ENCODE data around the gene SLC24A4.

DNA sequence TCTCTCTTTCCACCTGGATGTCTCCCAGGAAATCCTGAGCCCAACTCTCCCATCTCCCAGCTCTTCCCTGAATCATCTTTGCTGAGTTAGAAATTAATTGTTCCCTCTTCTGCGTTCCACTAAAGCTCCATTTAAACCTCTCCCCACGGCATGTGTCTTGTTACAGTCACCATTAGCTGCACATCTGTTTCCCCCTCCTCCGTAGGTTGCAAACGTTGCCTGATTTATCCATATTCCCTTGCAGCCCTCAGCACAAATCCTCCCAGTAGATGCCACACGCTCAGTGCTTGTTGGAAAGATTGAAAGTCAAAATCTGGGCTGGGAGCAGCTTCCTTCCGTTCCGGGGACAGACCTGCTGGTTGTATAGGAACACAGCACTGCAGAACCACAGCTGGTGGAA, 90.4 kb downstream of the SLC24A4 start:
- TF ChIP-seq, protein P1, sequence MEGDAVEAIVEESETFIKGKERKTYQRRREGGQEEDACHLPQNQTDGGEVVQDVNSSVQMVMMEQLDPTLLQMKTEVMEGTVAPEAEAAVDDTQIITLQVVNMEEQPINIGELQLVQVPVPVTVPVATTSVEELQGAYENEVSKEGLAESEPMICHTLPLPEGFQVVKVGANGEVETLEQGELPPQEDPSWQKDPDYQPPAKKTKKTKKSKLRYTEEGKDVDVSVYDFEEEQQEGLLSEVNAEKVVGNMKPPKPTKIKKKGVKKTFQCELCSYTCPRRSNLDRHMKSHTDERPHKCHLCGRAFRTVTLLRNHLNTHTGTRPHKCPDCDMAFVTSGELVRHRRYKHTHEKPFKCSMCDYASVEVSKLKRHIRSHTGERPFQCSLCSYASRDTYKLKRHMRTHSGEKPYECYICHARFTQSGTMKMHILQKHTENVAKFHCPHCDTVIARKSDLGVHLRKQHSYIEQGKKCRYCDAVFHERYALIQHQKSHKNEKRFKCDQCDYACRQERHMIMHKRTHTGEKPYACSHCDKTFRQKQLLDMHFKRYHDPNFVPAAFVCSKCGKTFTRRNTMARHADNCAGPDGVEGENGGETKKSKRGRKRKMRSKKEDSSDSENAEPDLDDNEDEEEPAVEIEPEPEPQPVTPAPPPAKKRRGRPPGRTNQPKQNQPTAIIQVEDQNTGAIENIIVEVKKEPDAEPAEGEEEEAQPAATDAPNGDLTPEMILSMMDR (IDR thresholded peaks at IDR 0.05; ENCODE audit: poor library complexity, severe bottlenecking), result no peak
- no peak for TF ChIP-seq RAD21 (conservative IDR thresholded peaks at IDR 0.05)
- no peak for TF ChIP-seq EZH2 (IDR thresholded peaks at IDR 0.05; ENCODE audit: borderline replicate concordance, insufficient read depth, low read length, poor library complexity, severe bottlenecking)
- TF ChIP-seq, protein P2, sequence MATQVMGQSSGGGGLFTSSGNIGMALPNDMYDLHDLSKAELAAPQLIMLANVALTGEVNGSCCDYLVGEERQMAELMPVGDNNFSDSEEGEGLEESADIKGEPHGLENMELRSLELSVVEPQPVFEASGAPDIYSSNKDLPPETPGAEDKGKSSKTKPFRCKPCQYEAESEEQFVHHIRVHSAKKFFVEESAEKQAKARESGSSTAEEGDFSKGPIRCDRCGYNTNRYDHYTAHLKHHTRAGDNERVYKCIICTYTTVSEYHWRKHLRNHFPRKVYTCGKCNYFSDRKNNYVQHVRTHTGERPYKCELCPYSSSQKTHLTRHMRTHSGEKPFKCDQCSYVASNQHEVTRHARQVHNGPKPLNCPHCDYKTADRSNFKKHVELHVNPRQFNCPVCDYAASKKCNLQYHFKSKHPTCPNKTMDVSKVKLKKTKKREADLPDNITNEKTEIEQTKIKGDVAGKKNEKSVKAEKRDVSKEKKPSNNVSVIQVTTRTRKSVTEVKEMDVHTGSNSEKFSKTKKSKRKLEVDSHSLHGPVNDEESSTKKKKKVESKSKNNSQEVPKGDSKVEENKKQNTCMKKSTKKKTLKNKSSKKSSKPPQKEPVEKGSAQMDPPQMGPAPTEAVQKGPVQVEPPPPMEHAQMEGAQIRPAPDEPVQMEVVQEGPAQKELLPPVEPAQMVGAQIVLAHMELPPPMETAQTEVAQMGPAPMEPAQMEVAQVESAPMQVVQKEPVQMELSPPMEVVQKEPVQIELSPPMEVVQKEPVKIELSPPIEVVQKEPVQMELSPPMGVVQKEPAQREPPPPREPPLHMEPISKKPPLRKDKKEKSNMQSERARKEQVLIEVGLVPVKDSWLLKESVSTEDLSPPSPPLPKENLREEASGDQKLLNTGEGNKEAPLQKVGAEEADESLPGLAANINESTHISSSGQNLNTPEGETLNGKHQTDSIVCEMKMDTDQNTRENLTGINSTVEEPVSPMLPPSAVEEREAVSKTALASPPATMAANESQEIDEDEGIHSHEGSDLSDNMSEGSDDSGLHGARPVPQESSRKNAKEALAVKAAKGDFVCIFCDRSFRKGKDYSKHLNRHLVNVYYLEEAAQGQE (IDR thresholded peaks at IDR 0.05; ENCODE audit: borderline replicate concordance), result no peak

Measured in neural cell (in vitro differentiated cells).